ELR (cell line): ENCODE data around the gene PSAPL1.

Experiments used
- DNase-seq: peaks from one replicate; pipeline ENCODE4 v3.0.0-alpha.2; 2015; ENCODE audit warnings: low read depth

PSAPL1 gene

DNA sequence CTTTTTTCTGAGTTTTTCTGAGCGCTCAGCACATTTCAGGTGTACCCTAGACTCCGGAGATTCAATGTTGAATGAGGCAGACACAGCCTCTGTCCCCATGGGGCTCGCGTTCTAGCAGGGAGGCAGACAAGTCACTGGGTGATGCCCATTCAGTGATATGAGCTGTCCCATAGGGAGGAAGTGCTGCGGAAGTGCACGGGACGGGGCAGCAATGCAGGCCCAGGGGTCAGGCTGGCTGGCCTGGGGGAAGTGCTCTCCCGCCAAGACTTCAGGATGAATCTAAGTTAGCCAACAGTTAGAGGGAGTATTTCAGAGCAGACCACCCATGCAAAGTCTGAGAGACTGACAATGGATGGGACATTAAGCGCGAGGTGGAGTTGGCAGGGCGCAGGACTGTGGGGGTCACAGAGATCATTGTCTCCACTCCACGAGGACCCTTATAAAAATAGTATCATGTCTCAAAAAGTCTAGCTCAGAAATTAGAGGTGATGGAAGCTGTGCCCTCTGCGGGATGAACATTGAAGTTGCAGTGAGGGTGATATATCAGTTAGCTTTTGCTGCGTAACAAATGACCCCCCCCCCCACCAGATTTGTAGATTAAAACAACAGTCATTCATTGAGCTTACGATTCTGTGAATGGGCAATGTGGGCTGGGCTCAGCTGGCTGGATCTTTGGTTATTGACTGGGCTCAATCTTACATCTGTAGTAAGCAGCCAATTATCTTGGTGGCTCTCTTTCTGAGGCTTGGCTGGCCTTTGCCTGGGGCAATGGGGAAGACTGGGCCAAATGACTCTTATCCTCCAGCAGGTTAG is 16.4 kb downstream of the PSAPL1 start:
- DNase-seq = no peak

DNA sequence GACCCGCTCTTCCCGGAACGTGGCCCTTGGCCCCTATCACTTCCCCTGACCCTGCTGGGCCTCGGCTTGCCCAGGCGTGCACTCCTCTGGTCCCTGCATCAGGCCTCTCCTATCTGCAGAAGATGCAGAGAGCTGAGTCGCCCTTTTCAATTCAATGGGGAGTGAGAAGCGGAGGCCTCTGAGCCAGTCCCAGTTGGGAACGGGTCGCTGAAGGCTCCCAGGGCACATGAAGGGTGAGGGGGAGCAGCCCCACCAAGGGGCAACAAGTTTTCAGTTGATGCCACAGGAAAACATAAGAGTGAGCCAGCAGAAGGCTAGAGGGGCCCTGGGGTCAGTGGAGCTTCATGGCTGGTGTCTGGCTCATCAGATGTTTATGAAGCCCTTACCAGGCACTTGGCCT is 17.1 kb downstream of the PSAPL1 start:
- DNase-seq = no peak

GRCh38 chr4:7416745-7417432 is 17.8 kb downstream of the PSAPL1 start:
- DNase-seq = no peak

DNA sequence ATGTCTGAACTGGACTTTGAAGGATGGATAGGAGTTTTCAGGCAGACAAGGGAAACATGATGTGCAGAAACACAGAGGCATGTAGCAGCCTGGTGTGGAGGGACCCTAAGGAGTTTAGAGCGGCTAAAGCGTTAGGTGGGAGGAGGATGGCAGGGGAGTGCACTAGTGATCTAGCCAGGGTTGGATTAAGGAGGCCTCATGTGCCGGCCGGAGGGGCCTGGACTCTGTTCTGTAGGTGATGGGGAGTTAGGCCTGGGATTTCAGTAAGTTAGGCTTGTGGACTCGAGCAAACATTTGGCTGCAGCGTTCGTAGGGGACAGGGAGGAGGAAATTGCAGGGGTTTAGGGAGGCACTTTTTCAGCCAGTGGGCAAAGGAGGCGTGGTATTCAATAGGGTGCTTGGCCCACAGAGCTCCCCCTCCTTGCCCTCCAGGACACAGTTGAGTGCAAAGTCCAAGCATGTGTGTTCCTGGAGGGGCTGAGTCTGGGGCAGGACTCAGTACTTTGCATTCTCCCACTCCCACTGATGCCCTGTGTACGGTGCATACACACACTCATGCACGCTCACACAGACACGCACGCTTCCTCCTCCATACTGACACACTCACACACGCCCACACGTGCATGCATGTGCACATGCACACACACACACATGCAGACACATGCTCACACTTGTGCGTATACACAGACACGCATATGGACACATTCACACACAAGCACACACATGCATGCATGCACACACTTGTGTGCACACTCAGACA is 18.6 kb downstream of the PSAPL1 start:
- DNase-seq = no peak

DNA sequence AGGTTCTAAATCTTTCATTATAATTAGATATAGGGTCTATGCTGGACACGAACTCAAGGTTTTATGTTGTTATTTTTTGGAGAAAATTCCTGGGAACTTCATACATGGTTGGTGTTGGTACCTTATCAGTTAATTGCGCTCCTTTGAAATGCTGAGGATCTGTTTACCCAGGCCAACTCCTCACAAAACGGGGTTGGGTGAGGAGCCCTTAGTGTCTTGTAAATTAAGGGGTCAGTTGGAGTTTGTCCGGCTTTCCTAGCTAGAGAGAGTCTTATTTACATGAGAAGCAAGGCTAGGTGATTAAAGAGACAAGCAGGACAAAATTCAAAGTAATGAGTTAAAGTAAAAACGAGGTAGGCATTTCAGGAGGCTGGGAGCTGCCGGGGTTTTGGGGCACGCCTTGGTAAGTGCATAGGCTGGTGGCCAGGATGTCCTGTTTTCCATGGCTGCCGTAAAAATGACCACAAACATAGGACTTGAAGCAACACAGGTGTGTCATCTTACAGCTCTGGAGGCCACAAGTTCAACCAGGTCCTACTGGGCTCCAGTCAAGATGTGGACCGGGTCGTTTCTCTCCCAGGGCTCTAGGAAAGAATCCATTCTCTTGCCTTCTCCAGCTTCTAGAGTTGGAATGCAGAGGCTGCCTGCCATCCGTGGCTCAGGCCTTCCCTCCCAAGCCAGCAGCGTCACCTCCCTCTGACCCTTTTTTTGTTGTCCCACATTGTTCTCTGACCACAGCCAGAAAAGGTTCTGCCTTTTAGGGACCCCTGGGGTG is 19.8 kb downstream of the PSAPL1 start:
- DNase-seq = no peak

DNA sequence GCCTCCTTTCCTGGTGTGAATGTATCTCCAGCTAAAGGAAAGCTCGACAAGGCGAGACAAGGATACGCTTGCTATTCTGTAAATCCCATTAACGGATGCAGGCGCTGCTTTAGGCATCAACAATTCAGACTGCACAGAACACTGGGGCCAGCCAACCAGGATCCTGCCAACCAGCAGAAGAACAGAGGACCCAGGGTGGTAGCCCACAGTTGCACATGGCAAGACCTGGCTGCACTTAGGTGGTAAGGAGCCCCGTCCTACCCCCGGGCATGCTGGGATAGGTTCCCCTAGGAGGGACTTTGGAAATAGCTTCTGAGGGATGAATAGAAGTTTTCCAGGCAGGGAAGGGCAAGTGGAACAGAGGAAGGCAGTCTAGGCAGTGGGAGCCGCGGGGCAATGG is 20.7 kb downstream of the PSAPL1 start:
- no peak for DNase-seq

DNA sequence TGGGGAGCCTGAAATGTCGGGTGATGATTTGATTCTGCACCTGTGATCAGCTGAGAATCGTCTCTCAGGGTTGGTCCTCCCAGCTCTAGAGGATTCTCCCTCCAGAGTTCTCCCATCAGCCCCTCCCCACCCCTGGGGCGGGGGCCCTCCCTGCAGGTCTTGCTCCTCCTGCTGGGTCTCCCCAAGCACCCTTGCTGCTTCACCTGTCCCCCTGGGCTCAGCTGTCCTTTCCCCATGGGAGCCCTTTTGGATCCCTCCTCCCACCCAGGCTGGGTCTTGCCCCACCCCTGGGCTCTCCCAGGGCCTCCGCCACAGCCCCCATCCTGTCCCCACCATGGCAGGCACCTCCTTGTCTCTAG is 22.2 kb downstream of the PSAPL1 start:
- DNase-seq = no peak

DNA sequence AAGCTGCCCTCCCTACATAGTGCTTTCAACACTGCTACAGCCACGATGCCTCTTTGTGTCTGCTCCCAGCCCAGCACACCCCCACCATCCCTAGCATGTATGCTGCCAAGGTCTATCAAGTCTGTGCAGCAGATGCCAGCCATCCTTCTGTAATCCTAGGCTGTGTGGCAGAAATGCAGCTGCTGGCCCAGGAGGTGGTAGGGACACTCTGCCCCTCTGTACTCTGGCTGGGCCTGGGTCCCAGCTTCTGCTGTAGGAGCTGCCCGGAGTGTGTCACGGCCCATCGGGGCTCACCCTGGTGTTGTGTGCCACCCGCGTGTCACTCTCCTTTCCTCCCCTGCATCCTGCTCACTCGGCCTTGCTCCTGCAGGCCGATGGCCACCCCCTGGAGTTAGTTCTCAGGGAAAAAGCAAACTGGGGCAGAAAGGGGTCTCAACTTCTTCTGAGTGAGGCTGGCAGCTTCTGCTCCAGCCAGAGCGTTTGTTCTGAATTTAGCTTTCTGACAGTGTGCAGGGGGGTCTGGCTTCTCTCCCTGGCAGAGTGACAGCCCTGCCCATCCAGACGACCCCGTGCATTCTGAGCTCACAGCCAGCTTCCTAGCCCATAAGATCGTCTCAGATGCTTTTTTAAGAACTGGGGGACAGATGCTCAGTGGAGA is 22.7 kb downstream of the PSAPL1 start:
- no peak for DNase-seq

DNA sequence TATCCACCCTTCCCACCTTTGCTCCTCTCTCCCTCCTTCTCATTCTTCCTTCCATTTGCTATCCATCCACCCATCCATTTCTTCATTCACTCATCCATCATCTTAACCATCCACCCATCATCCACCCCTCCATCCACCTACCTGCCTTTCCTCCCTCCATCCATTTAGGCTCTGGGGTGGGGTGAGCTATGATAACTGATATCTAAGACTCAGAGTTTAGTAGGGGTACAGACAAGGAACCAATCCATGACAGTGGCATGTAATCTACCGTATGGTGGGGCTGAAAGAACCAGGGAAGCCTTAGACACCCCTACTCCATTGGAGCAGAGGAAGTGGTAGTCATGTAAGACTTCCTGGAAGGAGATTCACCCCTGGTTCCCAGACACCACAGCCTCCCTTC is 23.2 kb downstream of the PSAPL1 start:
- no peak for DNase-seq

GRCh38 chr4:7410446-7410845 is 24.3 kb downstream of the PSAPL1 start:
- no peak for DNase-seq

DNA sequence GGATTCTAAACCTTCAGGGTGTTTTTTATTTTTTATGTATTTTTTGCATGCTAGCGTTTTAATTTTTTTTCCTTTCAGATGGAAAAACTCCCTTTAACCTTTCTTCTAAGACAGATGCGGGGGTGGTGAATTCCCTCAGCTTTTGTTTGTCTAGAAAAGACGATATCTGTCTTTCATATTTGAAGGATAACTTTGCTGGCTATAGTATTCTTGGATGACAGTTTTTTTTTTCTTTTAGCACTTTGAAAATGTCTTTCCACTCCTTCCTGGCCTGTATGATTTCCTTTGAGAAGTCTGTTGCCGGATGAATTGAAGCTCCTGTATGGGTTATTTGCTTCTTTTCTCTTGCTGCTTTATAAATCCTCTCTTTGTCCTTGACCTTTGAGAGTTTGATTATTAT is 26.6 kb downstream of the PSAPL1 start:
- no peak for DNase-seq

GRCh38 chr4:7403001-7403400 is 31.7 kb downstream of the PSAPL1 start:
- DNase-seq = no peak

DNA sequence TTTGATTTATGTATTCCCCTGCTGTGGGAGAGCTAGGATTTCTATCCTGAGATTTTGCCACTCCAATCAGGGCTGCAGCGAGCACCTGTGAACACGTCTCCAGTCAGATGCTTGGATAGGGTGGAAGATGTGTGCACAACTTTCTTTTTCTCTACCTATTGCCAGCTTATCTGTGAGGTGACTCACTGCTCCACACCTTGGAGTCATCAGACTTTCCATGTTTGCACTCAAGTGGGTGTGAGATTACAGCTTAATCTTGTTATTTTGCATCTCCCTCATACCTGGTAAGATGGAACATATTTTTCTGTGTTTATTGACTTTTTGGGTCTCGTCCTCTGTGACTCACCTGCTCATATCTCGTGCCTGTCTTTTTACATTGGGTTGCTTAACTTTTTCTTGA is 32.2 kb downstream of the PSAPL1 start:
- DNase-seq = no peak

DNA sequence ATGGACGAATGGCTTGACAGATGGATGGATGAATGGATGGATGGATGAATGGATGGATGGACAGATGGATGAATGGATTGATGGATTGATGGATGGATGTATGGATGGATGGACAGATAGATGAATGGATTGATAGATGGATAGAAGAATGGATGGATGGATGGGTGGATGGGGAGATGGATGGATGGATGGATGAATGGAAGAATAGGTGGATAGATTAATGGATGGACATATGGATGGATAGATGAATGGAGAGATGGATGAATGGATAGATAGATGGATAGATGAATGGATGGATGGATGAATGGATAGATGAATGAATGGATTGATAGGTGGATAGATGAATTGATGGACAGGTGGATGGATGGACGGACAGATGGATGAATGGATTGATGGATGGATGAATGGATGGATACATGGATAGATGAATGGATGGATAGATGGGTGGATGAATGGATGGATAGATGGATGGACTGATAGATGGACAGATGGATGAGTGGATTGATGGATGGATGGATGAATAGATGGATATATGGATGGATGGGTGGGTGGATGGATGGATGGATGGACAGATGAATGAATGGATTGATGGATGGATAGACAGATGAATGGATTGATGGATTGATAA is 33.9 kb downstream of the PSAPL1 start:
- no peak for DNase-seq

- DNase-seq = no peak
Measured at GRCh38 chr4:7399440-7400234, 35.1 kb downstream of the PSAPL1 start.

- no peak for DNase-seq
Measured at GRCh38 chr4:7398788-7399439, 35.8 kb downstream of the PSAPL1 start.

- peak; percentile 31 for DNase-seq
Measured at GRCh38 chr4:7398104-7398423, 36.7 kb downstream of the PSAPL1 start.

DNA sequence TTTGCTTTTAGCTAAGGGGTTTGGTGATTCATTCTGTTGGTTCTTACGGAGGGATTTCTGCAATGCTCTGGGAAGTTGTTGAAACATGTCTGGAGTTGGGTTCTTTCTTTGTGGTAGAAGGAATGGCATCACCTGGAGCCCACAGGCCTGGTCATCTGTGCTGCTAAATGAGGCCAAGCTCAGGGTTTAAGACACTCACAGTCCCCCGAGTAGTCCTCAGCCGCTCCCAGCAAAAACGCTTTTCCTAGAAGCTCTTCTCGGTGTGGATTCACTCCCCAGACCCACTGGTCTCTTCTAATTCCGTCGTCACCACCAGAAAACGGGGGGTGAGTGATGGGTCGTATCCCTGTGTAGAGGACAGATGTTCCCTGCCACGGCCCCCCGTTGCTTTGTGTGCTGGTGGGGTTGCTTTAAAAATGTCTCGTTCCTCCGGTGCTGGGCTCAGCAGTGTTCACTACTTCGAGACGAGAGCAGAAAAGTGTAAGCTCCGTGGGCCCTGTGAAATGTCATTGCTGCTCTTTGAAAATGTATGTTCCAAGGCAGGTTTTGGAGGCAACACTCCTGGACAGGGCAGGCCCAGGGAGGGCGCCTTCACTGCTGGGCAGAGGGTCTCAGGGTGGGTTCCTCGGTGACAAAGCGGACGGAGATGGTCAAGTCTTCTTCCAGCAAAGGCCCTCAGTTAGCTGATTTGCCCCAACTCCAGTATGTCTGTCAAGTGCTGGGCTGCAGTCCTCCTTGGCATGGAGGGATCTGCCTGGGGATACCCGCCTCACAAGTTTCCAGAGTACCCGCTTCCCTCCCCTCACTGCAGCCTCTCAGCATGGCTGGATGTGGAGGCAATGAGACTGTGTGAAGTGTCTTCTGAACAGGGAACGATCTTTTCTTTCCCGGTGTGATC is 37.3 kb downstream of the PSAPL1 start:
- no peak for DNase-seq
